Spleen (tissue), 11 donors: ENCODE measurements around the gene MBOAT2. TPM values are rescaled to one million over a fixed set of nuclear protein-coding genes. Genes with fewer than 3 reads are reported as not detected.
A peak's percentile ranks its signal among the peaks of the same experiment; 100 is the strongest.

Experiments
- DNase-seq: peaks from one replicate; pipeline ENCODE4 v3.0.0-alpha.2; 2020
- H3K27ac ChIP-seq, 8 donors: fragments of 200-600 bp; sonication (generic) in 7 of 8; 1 replicate in 4 of 8; 2 replicates in 4 of 8; pipeline versions ENCODE4 v1.5.0 to v1.8.0; 2016 to 2021; ENCODE audit warnings: inconsistent platforms in 4 of 8, mild to moderate bottlenecking in 4 of 8, moderate library complexity in 1 of 8
- H3K27me3 ChIP-seq, 7 donors: fragments of 200-600 bp; sonication (generic) in 6 of 7; replicated peaks in 1 of 7; 1 replicate in 4 of 7; 2 replicates in 3 of 7; pipeline versions ENCODE4 v1.5.0 to v1.8.0; 2016 to 2021; ENCODE audit warnings: inconsistent platforms in 3 of 7, mild to moderate bottlenecking in 1 of 7
- H3K36me3 ChIP-seq, 6 donors: fragments of 200-600 bp; sonication (generic) in 5 of 6; 1 replicate in 4 of 6; 2 replicates in 2 of 6; pipeline versions ENCODE4 v1.5.0 to v1.8.0; 2016 to 2021; ENCODE audit warnings: inconsistent platforms in 2 of 6
- H3K4me1 ChIP-seq, 6 donors: fragments of 200-600 bp; sonication (generic) in 5 of 6; 1 replicate in 3 of 6; 2 replicates in 3 of 6; pipeline versions ENCODE4 v1.5.0 to v1.8.0; 2016 to 2021; ENCODE audit warnings: inconsistent platforms in 3 of 6
- H3K4me3 ChIP-seq, 8 donors: fragments of 200-600 bp; sonication (generic) in 7 of 8; 1 replicate in 4 of 8; 2 replicates in 4 of 8; pipeline versions ENCODE4 v1.5.0 to v1.8.0; 2016 to 2021; ENCODE audit warnings: inconsistent platforms in 4 of 8, mild to moderate bottlenecking in 4 of 8, moderate library complexity in 2 of 8
- H3K9me3 ChIP-seq, 8 donors: fragments of 200-600 bp; sonication (generic) in 7 of 8; 1 replicate in 4 of 8; 2 replicates in 4 of 8; pipeline versions ENCODE4 v1.5.0 to v1.8.0; 2016 to 2021; ENCODE audit warnings: inconsistent platforms in 4 of 8
- CTCF ChIP-seq, 11 experiments: fragments of 200-600 bp in 7 of 11; fragments of 450-650 bp in 4 of 11; sonication (generic) in 4 of 11; IDR thresholded peaks in 8 of 11; conservative IDR thresholded peaks in 3 of 11; 1 replicate in 7 of 11; 2 replicates in 4 of 11; pipeline versions ENCODE4 v1.4.0 to v1.8.0; 2016 to 2021; ENCODE audit warnings: antibody characterized with exemption in 11 of 11, inconsistent platforms in 4 of 11, mild to moderate bottlenecking in 1 of 11
- POLR2A ChIP-seq, 3 donors: fragments of 450-650 bp; IDR thresholded peaks; one replicate each; pipeline ENCODE4 v1.5.1; 2017; ENCODE audit warnings: antibody characterized with exemption in 3 of 3, mild to moderate bottlenecking in 1 of 3
- POLR2AphosphoS5 ChIP-seq, 3 donors: sonication (generic); formaldehyde crosslinking; IDR thresholded peaks; one replicate each; pipeline ENCODE4 v1.5.1; 2017; ENCODE audit warnings: antibody characterized with exemption in 3 of 3
- WGBS, 5 donors: extraction: QIAGEN DNeasy Blood & Tissue Kit in 3 of 5; methylation state at CpG; one replicate each; pipeline versions ENCODE4 v1.1.5 to v1.1.7; 2013 to 2018; 5-methylcytosine and 5-hydroxymethylcytosine counted together
- intact Hi-C: fragments of 100-400 bp; cut with DNase I; formaldehyde crosslinking; loops from one replicate; pipeline ENCODE4 v1.15.0; 2023; ENCODE audit warnings: low total_unique reads
- polyA plus RNA-seq, 3 donors: library from polyadenylated mRNA; stranded (reverse); fragments of 200-250 nt; gene quantifications; one replicate each; pipeline ENCODE4 v1.2.1, GENCODE V29; 2013
- total RNA-seq, 7 donors: library from RNA; depleted of rRNA in 3 of 7; stranded (reverse); fragments of >200 nt in 3 of 7; fragmentation: NEBNext Ultra II Directional in 4 of 7; extraction: Animal tissue kit (Norgen Biotek cat#: 25700) in 4 of 7; gene quantifications; one replicate each; pipeline versions ENCODE4 v1.1.0 to v1.2.1, GENCODE V29; 2016 to 2021
- donor health status: healthy with polysubstance abuse.
- donor health status: DM: no; HTN: no; CAD: no; lungs with moderate emphysema.
- donor health status: DM: no; HTN: no; CAD: no.
- donor health status: Bipolar disorder and iron deficiency.
- donor health status: healthy.
- donor health status: DM: no; HTN: no; CAD: no.
- donor health status: DM: yes; HTN: yes; CAD: no.

The MBOAT2 gene
- total and polyA plus RNA-seq, 10 donors, result 1.9 to 44.1 (median 18.3) TPM

GRCh38 chr2:8821276-8822217, 181.9 kb downstream of the MBOAT2 start:
- H3K9me3 ChIP-seq, result no peaks in the 10 kb centered on the region
- no peak for TF ChIP-seq POLR2AphosphoS5 (IDR thresholded peaks at IDR 0.05)
- TF ChIP-seq POLR2A (IDR thresholded peaks at IDR 0.05), result no peak
- no peak for TF ChIP-seq CTCF (IDR thresholded peaks at IDR 0.05 in 8 of 11, conservative IDR thresholded peaks at IDR 0.05 in 3 of 11)
- no peaks in the 10 kb centered on the region for H3K27me3 ChIP-seq
- 61 to 77% (median 72%) methylated on average over 8 of the region's 8 CpGs for WGBS, 5 donors
- peaks cover 0 to 83% (median 42%) of the 10 kb centered on the region in 6 donors for H3K36me3 ChIP-seq
- no peak for DNase-seq
- peak overlapping the region in 3 of 8 donors; percentile 6 to 54 (median 16) for H3K27ac ChIP-seq
- peaks cover 0 to 23% (median 6%) of the 10 kb centered on the region in 6 donors for H3K4me1 ChIP-seq
- no peak overlapping the region for H3K4me3 ChIP-seq
- intact Hi-C loops, result no loop called here

GRCh38 chr2:8819948-8820347, 183.5 kb downstream of the MBOAT2 start:
- Histone ChIP-seq H3K27ac (no peak overlapping the region), H3K4me3 (no peak overlapping the region), H3K27me3 (no peaks in the 10 kb centered on the region), H3K9me3 (no peaks in the 10 kb centered on the region), H3K4me1 (peaks cover 0 to 23% (median 6%) of the 10 kb centered on the region in 6 donors), H3K36me3 (peaks cover 0 to 84% (median 34%) of the 10 kb centered on the region in 6 donors)
- TF ChIP-seq POLR2AphosphoS5 (IDR thresholded peaks at IDR 0.05) (no peak), CTCF (IDR thresholded peaks at IDR 0.05 in 8 of 11, conservative IDR thresholded peaks at IDR 0.05 in 3 of 11) (no peak), POLR2A (IDR thresholded peaks at IDR 0.05) (no peak)
- WGBS, 5 donors, result 93 to 98% (median 96%) methylated on average over 8 of the region's 8 CpGs
- DNase-seq, result no peak
- intact Hi-C loops, result no loop called here

GRCh38 chr2:8819194-8819593, 184.3 kb downstream of the MBOAT2 start:
- Histone ChIP-seq H3K36me3 (peaks cover 0 to 84% (median 32%) of the 10 kb centered on the region in 6 donors), H3K9me3 (no peaks in the 10 kb centered on the region), H3K27ac (no peak overlapping the region), H3K27me3 (no peaks in the 10 kb centered on the region), H3K4me3 (no peak overlapping the region), H3K4me1 (peaks cover 0 to 23% (median 6%) of the 10 kb centered on the region in 6 donors)
- 86 to 96% (median 95%) methylated on average over 5 of the region's 5 CpGs for WGBS, 5 donors
- no peak for TF ChIP-seq CTCF (IDR thresholded peaks at IDR 0.05 in 8 of 11, conservative IDR thresholded peaks at IDR 0.05 in 3 of 11)
- no peak for DNase-seq
- intact Hi-C loops, result no loop called here

- Histone ChIP-seq H3K4me1 (peaks cover 0 to 16% (median 6%) of the 10 kb centered on the region in 6 donors), H3K4me3 (no peak overlapping the region), H3K27me3 (no peaks in the 10 kb centered on the region), H3K27ac (no peak overlapping the region), H3K9me3 (no peaks in the 10 kb centered on the region), H3K36me3 (peaks cover 0 to 94% (median 39%) of the 10 kb centered on the region in 6 donors)
- WGBS, 5 donors, result 98 to 100% (median 100%) methylated on average over 1 of the region's 1 CpG
- TF ChIP-seq POLR2A (IDR thresholded peaks at IDR 0.05) (no peak), CTCF (IDR thresholded peaks at IDR 0.05 in 8 of 11, conservative IDR thresholded peaks at IDR 0.05 in 3 of 11) (no peak), POLR2AphosphoS5 (IDR thresholded peaks at IDR 0.05) (no peak)
- intact Hi-C loops, result no loop called here
- DNase-seq, result no peak
Measured at GRCh38 chr2:8817221-8817620, 186.3 kb downstream of the MBOAT2 start.
